Measurements from ENCODE around the gene PAPPA.

PAPPA gene

GRCh38 chr9:116280529-116280928 lies 126.9 kb downstream of the PAPPA start:
- DNase-seq, result no peak

- no peak for DNase-seq
Observed at GRCh38 chr9:116282597-116282996, 129.0 kb downstream of the PAPPA start.

GRCh38 chr9:116284518-116284917 lies 130.9 kb downstream of the PAPPA start:
- no peak for DNase-seq

- DNase-seq, result no peak
Observed at GRCh38 chr9:116285320-116285719, 131.7 kb downstream of the PAPPA start.

GRCh38 chr9:116286297-116286696 lies 132.7 kb downstream of the PAPPA start:
- no peak for DNase-seq

- DNase-seq, result no peak
Observed at GRCh38 chr9:116287721-116288120, 134.1 kb downstream of the PAPPA start.

- no peak for DNase-seq
Observed at GRCh38 chr9:116288658-116289057, 135.1 kb downstream of the PAPPA start.

- no peak for DNase-seq
Observed at GRCh38 chr9:116297346-116297745, 143.8 kb downstream of the PAPPA start.

GRCh38 chr9:116298249-116298648 lies 144.7 kb downstream of the PAPPA start:
- no peak for DNase-seq

- no peak for DNase-seq
Observed at GRCh38 chr9:116298878-116299391, 145.3 kb downstream of the PAPPA start.

- DNase-seq, result no peak
Observed at GRCh38 chr9:116300360-116300870, 146.8 kb downstream of the PAPPA start.

- DNase-seq, result no peak
Observed at GRCh38 chr9:116303270-116303669, 149.7 kb downstream of the PAPPA start.

- DNase-seq, result no peak
Observed at GRCh38 chr9:116303886-116304538, 150.4 kb downstream of the PAPPA start.

GRCh38 chr9:116304761-116305160 lies 151.2 kb downstream of the PAPPA start:
- DNase-seq, result no peak

GRCh38 chr9:116308076-116308475 lies 154.5 kb downstream of the PAPPA start:
- DNase-seq, result no peak

GRCh38 chr9:116309900-116310611 lies 156.5 kb downstream of the PAPPA start:
- no peak for DNase-seq

GRCh38 chr9:116312221-116312620 lies 158.6 kb downstream of the PAPPA start:
- no peak for DNase-seq

- no peak for DNase-seq
Observed at GRCh38 chr9:116313638-116314037, 160.0 kb downstream of the PAPPA start.

- no peak for DNase-seq
Observed at GRCh38 chr9:116316246-116316645, 162.7 kb downstream of the PAPPA start.

GRCh38 chr9:116317503-116317902 lies 163.9 kb downstream of the PAPPA start:
- no peak for DNase-seq

- DNase-seq, result no peak
Observed at GRCh38 chr9:116318468-116319374, 165.1 kb downstream of the PAPPA start.

GRCh38 chr9:116319480-116319879 lies 165.9 kb downstream of the PAPPA start:
- DNase-seq, result no peak

- DNase-seq, result no peak
Observed at GRCh38 chr9:116320290-116320689, 166.7 kb downstream of the PAPPA start.

Data from cortex of kidney (tissue), 1 donor.